Tibial nerve (tissue), 4 donors: Measurements from ENCODE around the gene CASP8AP2.
"Not testable (repeated sequence)": the region's sequence is repeated elsewhere in the genome, so short reads cannot be mapped to it uniquely, and the experiment has no call there.

Experiments used
- CTCF ChIP-seq, 5 experiments: fragments of 200-600 bp in 3 of 5; fragments of 450-650 bp in 2 of 5; sonication (generic) in 3 of 5; IDR thresholded peaks; one replicate each; pipeline ENCODE4 v1.5.1; 2016 to 2019; ENCODE audit warnings: antibody characterized with exemption in 5 of 5, mild to moderate bottlenecking in 3 of 5, moderate library complexity in 2 of 5
- EP300 ChIP-seq, 2 donors: sonication (generic); formaldehyde crosslinking; IDR thresholded peaks; one replicate each; pipeline ENCODE4 v1.6.1; 2017; ENCODE audit warnings: antibody characterized with exemption in 2 of 2, mild to moderate bottlenecking in 1 of 2
- POLR2A ChIP-seq, 2 donors: fragments of 450-650 bp; IDR thresholded peaks; one replicate each; pipeline ENCODE4 v1.6.1; 2017; ENCODE audit warnings: antibody characterized with exemption in 2 of 2, mild to moderate bottlenecking in 2 of 2, moderate library complexity in 2 of 2

- not testable (repeated sequence) for TF ChIP-seq CTCF, POLR2A, EP300 (IDR thresholded peaks at IDR 0.05)
Observed at GRCh38 chr6:89892577-89892976, 62.9 kb downstream of the CASP8AP2 start.
